Body of pancreas (tissue), 4 donors: ENCODE measurements around the gene SPO11. TPM values are rescaled to one million over a fixed set of nuclear protein-coding genes. Genes with fewer than 3 reads are reported as not detected.

Experiments used
- ATAC-seq: fragments of 150-250 bp; one replicate; pipeline ENCODE4 v1.9.1; 2016
- DNase-seq, 4 donors: peaks; one replicate each; pipeline ENCODE4 v3.0.0-alpha.2; 2019
- H3K27ac ChIP-seq, 4 donors: fragments of 200-600 bp; sonication (generic); 1 replicate in 3 of 4; 2 replicates in 1 of 4; pipeline versions ENCODE4 v1.5.1 to v1.6.1; 2016 to 2019; ENCODE audit warnings: mild to moderate bottlenecking in 1 of 4, mixed read lengths in 1 of 4, moderate library complexity in 1 of 4
- H3K27me3 ChIP-seq, 2 donors: fragments of 200-600 bp; sonication (generic); one replicate each; pipeline ENCODE4 v1.6.0; 2016; ENCODE audit warnings: mild to moderate bottlenecking in 1 of 2
- H3K36me3 ChIP-seq, 2 donors: fragments of 200-600 bp; sonication (generic); replicated peaks in 1 of 2; 2 replicates each; pipeline ENCODE4 v1.5.1; 2016; ENCODE audit warnings: low read depth in 2 of 2; ENCODE audit not compliant: insufficient read depth in 1 of 2
- H3K4me1 ChIP-seq: fragments of 200-600 bp; sonication (generic); one replicate; pipeline ENCODE4 v1.6.0; 2016
- H3K4me3 ChIP-seq, 2 donors: fragments of 200-600 bp; sonication (generic); 1 replicate in 1 of 2; 2 replicates in 1 of 2; pipeline ENCODE4 v1.5.1; 2016 to 2019
- H3K9me3 ChIP-seq, 3 donors: fragments of 200-600 bp; sonication (generic); 1 replicate in 2 of 3; 2 replicates in 1 of 3; pipeline ENCODE4 v1.5.1; 2016
- POLR2A ChIP-seq, 3 donors: fragments of 450-650 bp; IDR thresholded peaks; one replicate each; pipeline ENCODE4 v1.6.1; 2016; ENCODE audit warnings: antibody characterized with exemption in 3 of 3, mild to moderate bottlenecking in 2 of 3
- WGBS, 2 donors: methylation state at CpG; one replicate each; pipeline ENCODE4 v1.1.5; 2017; 5-methylcytosine and 5-hydroxymethylcytosine counted together
- intact Hi-C: fragments of 100-400 bp; cut with DNase I; formaldehyde crosslinking; loops from one replicate; pipeline ENCODE4 v1.15.1; 2023
- total RNA-seq, 2 donors: library from RNA; depleted of rRNA; stranded (reverse); fragments of >200 nt; gene quantifications; one replicate each; pipeline ENCODE4 v1.1.0, GENCODE V29; 2016
- TF ChIP-seq, protein P1 (sequence below), 7 experiments: fragments of 450-650 bp in 4 of 7; fragments of 200-600 bp in 3 of 7; sonication (generic) in 3 of 7; IDR thresholded peaks; one replicate each; pipeline ENCODE4 v1.5.1; 2016 to 2019; ENCODE audit warnings: antibody characterized with exemption in 7 of 7

SPO11 gene
- total RNA-seq, 2 donors from 2014 or later: not detected

DNA sequence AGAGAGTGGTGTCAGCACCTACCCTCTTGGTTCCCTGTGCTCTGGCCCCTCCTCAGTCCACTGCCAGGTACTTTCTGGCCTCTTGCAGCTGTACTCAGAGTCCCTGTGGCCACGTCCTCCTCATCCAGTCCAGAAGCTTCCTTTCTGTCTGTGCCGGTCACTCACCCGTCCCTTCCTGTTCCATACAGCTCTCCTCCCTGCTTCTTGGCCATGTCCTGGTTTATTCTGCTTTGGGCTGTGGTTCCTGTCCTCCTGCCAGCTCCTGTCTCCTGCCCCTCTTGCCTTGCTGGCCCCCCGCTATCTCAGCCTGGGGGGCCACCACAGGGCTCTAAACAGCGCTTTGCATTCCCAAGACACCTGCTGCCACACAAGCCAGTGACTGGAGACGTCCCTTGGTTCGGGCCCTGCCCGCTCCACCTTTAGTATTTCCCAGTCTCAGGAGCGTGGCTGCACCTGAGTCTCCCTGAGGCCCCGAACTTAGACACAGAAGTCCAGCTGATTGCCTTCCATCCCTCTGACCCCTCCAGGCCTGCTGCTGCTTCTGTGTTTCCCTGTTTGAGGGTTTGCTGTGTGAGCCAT is 46.1 kb downstream of the SPO11 start:
- TF ChIP-seq, protein P1, sequence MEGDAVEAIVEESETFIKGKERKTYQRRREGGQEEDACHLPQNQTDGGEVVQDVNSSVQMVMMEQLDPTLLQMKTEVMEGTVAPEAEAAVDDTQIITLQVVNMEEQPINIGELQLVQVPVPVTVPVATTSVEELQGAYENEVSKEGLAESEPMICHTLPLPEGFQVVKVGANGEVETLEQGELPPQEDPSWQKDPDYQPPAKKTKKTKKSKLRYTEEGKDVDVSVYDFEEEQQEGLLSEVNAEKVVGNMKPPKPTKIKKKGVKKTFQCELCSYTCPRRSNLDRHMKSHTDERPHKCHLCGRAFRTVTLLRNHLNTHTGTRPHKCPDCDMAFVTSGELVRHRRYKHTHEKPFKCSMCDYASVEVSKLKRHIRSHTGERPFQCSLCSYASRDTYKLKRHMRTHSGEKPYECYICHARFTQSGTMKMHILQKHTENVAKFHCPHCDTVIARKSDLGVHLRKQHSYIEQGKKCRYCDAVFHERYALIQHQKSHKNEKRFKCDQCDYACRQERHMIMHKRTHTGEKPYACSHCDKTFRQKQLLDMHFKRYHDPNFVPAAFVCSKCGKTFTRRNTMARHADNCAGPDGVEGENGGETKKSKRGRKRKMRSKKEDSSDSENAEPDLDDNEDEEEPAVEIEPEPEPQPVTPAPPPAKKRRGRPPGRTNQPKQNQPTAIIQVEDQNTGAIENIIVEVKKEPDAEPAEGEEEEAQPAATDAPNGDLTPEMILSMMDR (IDR thresholded peaks at IDR 0.05): no peak
- TF ChIP-seq POLR2A (IDR thresholded peaks at IDR 0.05): no peak
- DNase-seq (no peak), ATAC-seq (no peak)
- Histone ChIP-seq H3K4me3 (no peak overlapping the region), H3K4me1 (no peaks in the 10 kb centered on the region), H3K27ac (peak overlapping the region in 1 of 4 donors; percentile 34), H3K27me3 (no peaks in the 10 kb centered on the region), H3K9me3 (no peaks in the 10 kb centered on the region), H3K36me3 (peaks cover 5 to 23% of the 10 kb centered on the region in 2 donors)
- intact Hi-C loops: no loop called here
- 83 to 94% methylated on average over 10 of the region's 10 CpGs for WGBS, 2 donors

DNA sequence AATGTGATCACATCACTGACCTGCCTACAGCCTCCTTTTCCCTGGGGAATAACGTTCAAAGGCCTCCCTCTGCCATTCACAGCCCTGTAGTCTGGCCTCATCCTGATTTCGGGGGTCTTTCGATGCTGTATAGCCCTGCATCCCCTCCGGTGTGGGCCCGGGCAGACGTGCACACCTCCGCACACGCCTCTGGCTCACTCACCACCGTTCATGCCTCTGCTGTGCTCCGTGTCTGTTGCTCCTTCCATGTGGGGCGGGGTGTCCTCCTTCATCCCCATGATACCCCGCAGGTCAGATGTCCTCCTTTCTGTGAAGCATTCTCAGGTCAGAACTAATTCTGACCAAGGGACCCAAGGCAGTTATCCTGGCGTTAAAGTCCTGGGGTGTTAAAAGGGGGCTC is 47.7 kb downstream of the SPO11 start:
- WGBS, 2 donors: 74 to 83% methylated on average over 13 of the region's 13 CpGs
- intact Hi-C loops: no loop called here
- no peak for DNase-seq

DNA sequence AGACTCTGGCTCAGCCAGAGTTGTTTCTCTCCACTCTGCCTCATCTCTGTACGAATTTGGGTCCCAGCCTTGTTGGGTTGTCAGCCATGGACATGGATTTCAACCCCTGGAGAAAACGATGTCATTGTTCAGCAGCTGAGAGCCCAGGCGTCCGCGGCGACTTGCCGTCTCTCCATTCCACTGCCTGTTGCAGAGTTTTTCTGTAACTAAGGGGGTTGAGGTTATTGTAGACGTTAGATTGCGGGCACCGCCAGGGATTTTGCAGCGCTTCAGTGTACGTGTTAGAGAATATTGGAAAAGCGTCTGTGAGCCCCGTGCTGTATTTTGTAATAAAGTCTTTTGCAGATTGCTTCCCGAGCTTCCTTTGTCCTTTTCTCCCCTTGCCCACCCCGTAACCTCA is 48.5 kb downstream of the SPO11 start:
- Histone ChIP-seq H3K4me1 (no peaks in the 10 kb centered on the region), H3K36me3 (peaks cover 5 to 13% of the 10 kb centered on the region in 2 donors), H3K4me3 (no peak overlapping the region), H3K27ac (no peak overlapping the region), H3K27me3 (no peaks in the 10 kb centered on the region), H3K9me3 (no peaks in the 10 kb centered on the region)
- TF ChIP-seq, protein P1 (IDR thresholded peaks at IDR 0.05): no peak
- no peak for TF ChIP-seq POLR2A (IDR thresholded peaks at IDR 0.05)
- ATAC-seq (no peak), DNase-seq (no peak)
- intact Hi-C loops: no loop called here
- 83 to 90% methylated on average over 16 of the region's 16 CpGs for WGBS, 2 donors

More for the DNA sequence above, 47.7 kb downstream of the SPO11 start:
- peaks cover 5 to 13% of the 10 kb centered on the region in 2 donors for H3K36me3 ChIP-seq
- H3K4me1 ChIP-seq: no peaks in the 10 kb centered on the region
- no peaks in the 10 kb centered on the region for H3K27me3 ChIP-seq
- no peak overlapping the region for H3K4me3 ChIP-seq
- TF ChIP-seq POLR2A (IDR thresholded peaks at IDR 0.05): no peak
- no peak overlapping the region for H3K27ac ChIP-seq
- H3K9me3 ChIP-seq: no peaks in the 10 kb centered on the region
- no peak for ATAC-seq

DNA sequence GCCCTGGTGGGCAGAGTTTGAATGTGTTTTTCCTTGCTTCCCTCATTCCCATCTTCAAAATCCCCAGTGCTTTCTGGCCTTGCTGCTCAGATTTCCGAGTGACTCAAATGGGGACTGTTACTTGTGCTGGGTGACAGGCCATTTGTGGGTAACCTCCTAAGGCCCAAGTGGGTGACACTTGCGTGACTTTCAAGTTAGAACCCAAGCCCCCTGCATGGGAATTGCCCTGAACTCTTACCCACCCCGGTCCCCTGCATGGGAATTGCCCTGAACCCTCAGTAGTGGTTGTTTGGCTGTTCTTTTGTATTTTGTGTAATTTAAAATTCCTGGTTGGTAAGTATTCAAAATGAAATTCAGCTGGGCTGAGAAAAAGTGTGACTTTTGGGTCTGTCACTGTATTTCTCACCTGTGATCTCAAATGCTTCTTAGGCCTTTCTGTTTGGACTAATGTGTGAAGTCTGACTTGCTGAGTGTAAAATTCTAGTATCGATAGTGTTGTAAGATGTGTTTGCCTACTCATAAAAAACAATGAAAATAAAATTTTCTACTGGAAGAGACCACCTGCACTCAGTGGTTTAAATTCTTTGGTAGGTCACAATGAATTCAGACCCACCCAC is 49.2 kb downstream of the SPO11 start:
- ATAC-seq (no peak), DNase-seq (no peak)
- WGBS, 2 donors: 92 to 93% methylated on average over 3 to 4 of the region's 4 CpGs
- Histone ChIP-seq H3K27ac (no peak overlapping the region), H3K27me3 (no peaks in the 10 kb centered on the region), H3K4me1 (no peaks in the 10 kb centered on the region), H3K4me3 (no peak overlapping the region), H3K9me3 (no peaks in the 10 kb centered on the region), H3K36me3 (peaks cover 5 to 11% of the 10 kb centered on the region in 2 donors)
- TF ChIP-seq POLR2A (IDR thresholded peaks at IDR 0.05): no peak
- TF ChIP-seq, protein P1 (IDR thresholded peaks at IDR 0.05): no peak
- intact Hi-C loops: no loop called here

DNA sequence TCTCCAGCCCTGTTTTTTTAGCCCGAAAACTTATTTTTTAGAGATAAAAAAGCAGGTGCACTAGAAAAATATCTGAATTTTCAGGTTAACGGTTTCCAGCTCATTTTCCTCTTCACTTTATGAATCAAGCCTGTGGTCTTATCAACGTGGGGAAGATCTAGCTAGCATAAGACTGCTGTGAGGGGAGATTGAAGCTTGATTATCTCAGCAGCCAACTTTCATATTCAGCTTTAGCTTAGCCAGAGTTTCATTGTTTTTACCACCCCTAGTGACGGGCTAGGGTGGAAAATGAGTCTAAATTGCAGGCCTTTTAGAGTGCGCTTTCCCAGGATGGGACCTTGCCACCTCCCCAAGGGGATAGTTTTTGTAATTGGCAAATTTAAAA is 49.7 kb downstream of the SPO11 start:
- no peak overlapping the region for H3K27ac ChIP-seq
- ATAC-seq: no peak
- H3K9me3 ChIP-seq: no peaks in the 10 kb centered on the region
- H3K4me1 ChIP-seq: no peaks in the 10 kb centered on the region
- no peak overlapping the region for H3K4me3 ChIP-seq
- intact Hi-C loops: no loop called here
- TF ChIP-seq POLR2A (IDR thresholded peaks at IDR 0.05): no peak
- TF ChIP-seq, protein P1 (IDR thresholded peaks at IDR 0.05): no peak
- no peaks in the 10 kb centered on the region for H3K27me3 ChIP-seq
- no peak for DNase-seq
- 84 to 88% methylated on average over 5 of the region's 5 CpGs for WGBS, 2 donors
- H3K36me3 ChIP-seq: peaks cover 5 to 7% of the 10 kb centered on the region in 2 donors
